MM.1S (cell line): Measurements from ENCODE around the gene FLYWCH1.
A peak's percentile ranks its signal among the peaks of the same experiment; 100 is the strongest.

ENCODE experiments used
- CTCF ChIP-seq: fragments of 300-600 bp; sonication (generic); IDR thresholded peaks from 2 replicates; pipeline ENCODE4 v1.5.1; 2016; ENCODE audit warnings: antibody characterized with exemption, low read length, mixed read lengths
- EZH2 ChIP-seq: fragments of 300-600 bp; sonication (generic); optimal IDR thresholded peaks from 2 replicates; pipeline ENCODE3; 2017; ENCODE audit warnings: low read depth, mild to moderate bottlenecking, antibody characterized with exemption, low read length, mixed read lengths
- EZH2phosphoT487 ChIP-seq: fragments of 300-600 bp; sonication (generic); IDR thresholded peaks from 2 replicates; pipeline ENCODE4 v1.6.1; 2018; ENCODE audit warnings: antibody characterized with exemption, low read length

DNA sequence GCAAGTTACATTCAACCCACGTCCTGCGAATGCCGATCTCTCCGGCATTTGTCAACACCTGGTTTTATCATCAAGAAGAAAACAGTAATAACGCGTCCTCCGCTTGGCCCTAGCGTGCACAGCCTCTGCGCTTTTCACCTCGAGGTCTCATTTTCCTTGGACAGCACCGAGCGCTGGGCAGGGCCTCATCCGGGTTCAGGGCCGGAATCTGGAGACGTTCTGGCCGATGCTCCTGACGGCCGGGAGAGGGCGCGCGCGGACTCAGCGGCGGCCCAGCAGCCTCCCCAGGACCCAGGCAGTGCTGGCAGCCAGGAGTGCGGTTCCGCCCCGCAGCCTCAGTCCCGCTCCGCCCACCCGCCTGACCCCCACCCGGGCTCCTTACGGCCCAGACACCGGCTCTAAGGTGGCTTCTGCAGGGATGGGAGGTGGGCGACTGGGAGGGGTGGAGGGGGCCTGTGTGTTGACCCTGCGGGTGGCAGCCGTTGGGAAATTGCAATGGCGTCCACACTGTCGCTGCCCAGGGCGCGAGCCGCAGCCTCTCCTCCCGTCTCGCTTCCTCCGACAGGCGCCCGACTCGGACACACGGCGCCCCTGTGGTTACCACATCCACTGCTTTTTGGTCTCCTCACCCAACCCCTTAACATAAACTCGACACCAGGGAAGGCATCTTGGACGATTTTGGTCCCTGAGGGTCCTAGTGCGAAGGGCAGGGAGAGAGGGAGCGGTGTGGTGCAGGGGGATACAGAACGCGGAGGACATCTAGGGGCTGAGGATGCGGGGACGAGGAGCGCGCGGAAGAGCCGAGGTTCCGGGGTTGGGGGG lies 7.4 kb upstream of the FLYWCH1 start:
- TF ChIP-seq CTCF = peak; percentile 91
- TF ChIP-seq EZH2 = no peak
- no peak for TF ChIP-seq EZH2phosphoT487
